ENCODE results near the gene HERC2. TPM values are rescaled to one million over a fixed set of nuclear protein-coding genes. Genes with fewer than 3 reads are reported as not detected.

The HERC2 gene
- total and polyA plus RNA-seq, 2 of the 8 experiments (the other 6 are each of a cell fraction or from before 2014, with no cell fraction given) = 83.0 to 88.7 TPM

DNA sequence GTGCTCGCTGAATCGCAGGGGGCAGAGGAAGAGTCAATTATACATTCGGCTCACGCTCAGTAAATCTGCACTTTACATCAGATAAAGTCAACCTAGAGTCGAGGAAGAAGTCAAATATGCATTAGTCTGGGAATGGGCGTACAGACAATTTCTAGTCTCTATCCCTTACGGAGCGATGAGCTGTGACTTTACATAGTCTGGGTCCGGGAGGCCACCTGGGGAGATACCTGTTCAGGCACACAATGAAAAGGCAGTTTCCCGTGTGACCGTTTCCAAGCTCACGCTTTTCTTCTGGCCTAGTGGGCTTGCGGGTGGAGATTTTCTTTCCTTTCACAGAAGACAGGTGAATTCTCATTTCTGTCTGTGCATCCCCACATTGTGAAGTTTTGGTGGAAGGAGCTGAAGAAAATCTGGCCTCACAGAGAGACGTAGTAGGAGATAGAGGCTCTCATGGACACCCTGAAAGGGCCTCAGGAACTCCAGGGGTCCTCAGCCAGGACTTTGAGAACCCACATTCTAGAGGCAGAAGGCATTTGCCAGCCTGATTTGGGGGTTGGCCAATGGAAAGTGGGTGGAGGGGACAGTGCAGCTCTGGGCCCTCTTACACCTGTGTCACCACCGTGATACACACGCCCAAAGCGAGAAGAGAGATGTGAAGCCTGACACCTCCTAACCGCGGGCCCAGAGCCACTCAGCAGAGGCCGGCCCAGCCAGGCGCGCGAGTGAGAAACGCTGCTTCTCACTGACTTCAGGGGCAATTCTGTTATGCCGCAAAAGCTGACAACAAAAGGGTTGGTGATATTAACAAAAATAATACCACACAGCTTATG is 212.1 kb downstream of the HERC2 start:
- Histone ChIP-seq H3K79me1 (ENCODE audit: low read depth, low read length) (no peaks in the 10 kb centered on the region; the same call in 1 of the 2 replicates), H3K27me3 (replicated peaks in 1 of 4; ENCODE audit: control insufficient read depth in 3 of 4, extremely low read depth in 1 of 4, insufficient read depth in 3 of 4, low read length in 3 of 4) (peaks cover 9 to 27% (median 26%) of the 10 kb centered on the region in 4 experiments; a peak in 6 of 7 replicates), H2BK12ac (ENCODE audit: low read depth, low read length) (no peak overlapping the region), H3K18ac (ENCODE audit: extremely low read depth, low read length) (no peak overlapping the region), H3K14ac (ENCODE audit: insufficient read length) (no peak overlapping the region), H3K4me3 (ENCODE audit: extremely low read depth in 1 of 4, insufficient read depth in 2 of 4, low read depth in 3 of 4, low read length in 4 of 4) (no peak overlapping the region), H4K20me1 (replicated peaks in 1 of 2; ENCODE audit: control insufficient read depth in 1 of 2, insufficient read depth in 2 of 2, low read length in 2 of 2) (peaks cover 0 to 17% of the 10 kb centered on the region in 2 experiments), H3K9me3 (ENCODE audit: insufficient read depth in 2 of 2, low read depth in 1 of 2, low read length in 1 of 2) (no peaks in the 10 kb centered on the region; a peak in 1 of 4 replicates), H2AK5ac (ENCODE audit: low read depth, low read length) (no peak overlapping the region), H2AFZ (ENCODE audit: low read length) (no peak overlapping the region), H3K4me2 (ENCODE audit: insufficient read depth in 1 of 2, low read depth in 2 of 2, low read length in 2 of 2) (no peak overlapping the region), H3K4ac (replicated peaks; ENCODE audit: insufficient read length, low read depth, low read length) (no peak overlapping the region), H2BK120ac (replicated peaks; ENCODE audit: low read depth, low read length) (no peak overlapping the region), H3K4me1 (replicated peaks in 1 of 4; ENCODE audit: control insufficient read depth in 3 of 4, insufficient read depth in 4 of 4, low read length in 3 of 4) (peaks cover 0 to 2% (median under 1%) of the 10 kb centered on the region in 4 experiments; a peak in 2 of 7 replicates), H3K36me3 (ENCODE audit: control insufficient read depth in 2 of 4, insufficient read depth in 4 of 4, low read length in 3 of 4) (peaks cover 13 to 29% (median 26%) of the 10 kb centered on the region in 4 experiments; a peak in 7 of 8 replicates), H2BK20ac (ENCODE audit: low read length) (no peak overlapping the region), H4K5ac (ENCODE audit: insufficient read length, low read depth, low read length) (no peak overlapping the region), H3K9ac (replicated peaks in 1 of 4; ENCODE audit: extremely low read depth in 1 of 4, low read depth in 3 of 4, low read length in 3 of 4) (no peak overlapping the region), H3K56ac (replicated peaks; ENCODE audit: insufficient read length, low read depth, low read length) (no peak overlapping the region), H4K8ac (ENCODE audit: extremely low read depth, insufficient read depth, low read length) (no peak overlapping the region; the same call in 1 of the 2 replicates), H2BK5ac (ENCODE audit: low read depth, low read length) (no peak overlapping the region), H2BK15ac (ENCODE audit: low read length) (no peak overlapping the region), H4K91ac (replicated peaks; ENCODE audit: insufficient read length, low read length) (no peak overlapping the region), H3K23ac (ENCODE audit: insufficient read length) (no peak overlapping the region), H3K79me2 (ENCODE audit: control insufficient read depth in 1 of 2, insufficient read depth in 2 of 2, low read length in 2 of 2) (no peaks in the 10 kb centered on the region), H3K23me2 (ENCODE audit: low read depth, low read length) (peaks cover 26% of the 10 kb centered on the region; the same call in 1 of the 2 replicates), H3K27ac (ENCODE audit: low read depth, low read length) (no peak overlapping the region)
- POLR2A ChIA-PET (ENCODE audit: partially characterized antibody) = no interaction called here
- DNase-seq (ENCODE audit: low read depth in 1 of 2, low spot score in 2 of 2) = no peak
- CTCF ChIA-PET (ENCODE audit: partially characterized antibody) = interaction anchor here (0.5 to 3.2 kb wide), 5 partner anchors 12 to 80 kb away, joined by 3 to 14 read pairs (median 4); no protein-coding TSS in a partner anchor
- 90% methylated on average over 25 of the region's 25 CpGs; no CpG with 5 or more reads in 1 of the 2 experiments for WGBS, 2 experiments (ENCODE audit: extremely low coverage in 1 of 2, insufficient coverage in 1 of 2, insufficient read length in 1 of 2, insufficient replicate concordance in 2 of 2, low coverage in 1 of 2, low lambda C conversion rate in 2 of 2, missing lambda C conversion rate in 1 of 2)
- peak; percentile 24 for FAIRE-seq
- TF ChIP-seq, protein P1, sequence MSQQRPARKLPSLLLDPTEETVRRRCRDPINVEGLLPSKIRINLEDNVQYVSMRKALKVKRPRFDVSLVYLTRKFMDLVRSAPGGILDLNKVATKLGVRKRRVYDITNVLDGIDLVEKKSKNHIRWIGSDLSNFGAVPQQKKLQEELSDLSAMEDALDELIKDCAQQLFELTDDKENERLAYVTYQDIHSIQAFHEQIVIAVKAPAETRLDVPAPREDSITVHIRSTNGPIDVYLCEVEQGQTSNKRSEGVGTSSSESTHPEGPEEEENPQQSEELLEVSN (IDR thresholded peaks at IDR 0.05) = no peak
- TF ChIP-seq TCF12 (IDR thresholded peaks at IDR 0.05; ENCODE audit: low read depth, low read length) (no peak), RFX5 (IDR thresholded peaks at IDR 0.05; ENCODE audit: borderline replicate concordance, low read depth, low read length) (no peak), CTBP2 (IDR thresholded peaks at IDR 0.05; ENCODE audit: borderline replicate concordance, insufficient read depth, insufficient read length, low read length) (no peak), SP1 (IDR thresholded peaks at IDR 0.05; ENCODE audit: low read depth, low read length) (no peak), RXRA (IDR thresholded peaks at IDR 0.05; ENCODE audit: insufficient read depth, low read depth, low read length) (no peak)
- TF ChIP-seq, protein P2, sequence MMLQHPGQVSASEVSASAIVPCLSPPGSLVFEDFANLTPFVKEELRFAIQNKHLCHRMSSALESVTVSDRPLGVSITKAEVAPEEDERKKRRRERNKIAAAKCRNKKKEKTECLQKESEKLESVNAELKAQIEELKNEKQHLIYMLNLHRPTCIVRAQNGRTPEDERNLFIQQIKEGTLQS (IDR thresholded peaks at IDR 0.05; ENCODE audit: insufficient read depth, low read depth, low read length) = no peak
- TF ChIP-seq, protein P3, sequence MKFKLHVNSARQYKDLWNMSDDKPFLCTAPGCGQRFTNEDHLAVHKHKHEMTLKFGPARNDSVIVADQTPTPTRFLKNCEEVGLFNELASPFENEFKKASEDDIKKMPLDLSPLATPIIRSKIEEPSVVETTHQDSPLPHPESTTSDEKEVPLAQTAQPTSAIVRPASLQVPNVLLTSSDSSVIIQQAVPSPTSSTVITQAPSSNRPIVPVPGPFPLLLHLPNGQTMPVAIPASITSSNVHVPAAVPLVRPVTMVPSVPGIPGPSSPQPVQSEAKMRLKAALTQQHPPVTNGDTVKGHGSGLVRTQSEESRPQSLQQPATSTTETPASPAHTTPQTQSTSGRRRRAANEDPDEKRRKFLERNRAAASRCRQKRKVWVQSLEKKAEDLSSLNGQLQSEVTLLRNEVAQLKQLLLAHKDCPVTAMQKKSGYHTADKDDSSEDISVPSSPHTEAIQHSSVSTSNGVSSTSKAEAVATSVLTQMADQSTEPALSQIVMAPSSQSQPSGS (IDR thresholded peaks at IDR 0.05; ENCODE audit: low read length) = no peak
